Adrenal gland (tissue), 12 donors: ENCODE results near the gene HIPK4. TPM values are rescaled to one million over a fixed set of nuclear protein-coding genes. Genes with fewer than 3 reads are reported as not detected.

Experiments
- DNase-seq, 7 donors: peaks; one replicate each; pipeline ENCODE4 v3.0.0-alpha.2; 2019 to 2020
- H3K27ac ChIP-seq, 5 donors: fragments of 200-600 bp; sonication (generic) in 4 of 5; 1 replicate in 3 of 5; 2 replicates in 2 of 5; pipeline versions ENCODE4 v1.5.1 to v1.8.0; 2016 to 2020; ENCODE audit warnings: mild to moderate bottlenecking in 1 of 5
- H3K27me3 ChIP-seq: fragments of 200-600 bp; 2 replicates; pipeline ENCODE4 v1.8.0; 2021
- H3K36me3 ChIP-seq, 2 donors: fragments of 200-600 bp; replicated peaks in 1 of 2; 1 replicate in 1 of 2; 2 replicates in 1 of 2; pipeline versions ENCODE4 v1.5.1 to v1.8.0; 2018 to 2022
- H3K4me1 ChIP-seq, 2 donors: fragments of 200-600 bp; replicated peaks in 1 of 2; 1 replicate in 1 of 2; 2 replicates in 1 of 2; pipeline versions ENCODE4 v1.5.1 to v1.8.0; 2018 to 2021
- H3K4me3 ChIP-seq, 4 donors: fragments of 200-600 bp; sonication (generic) in 3 of 4; one replicate each; pipeline ENCODE4 v1.5.1; 2016 to 2018
- H3K9me3 ChIP-seq, 3 donors: fragments of 200-600 bp; sonication (generic) in 1 of 3; replicated peaks in 1 of 3; 1 replicate in 2 of 3; 2 replicates in 1 of 3; pipeline versions ENCODE4 v1.5.1 to v1.8.0; 2016 to 2021
- POLR2A ChIP-seq, 2 donors: fragments of 450-650 bp; IDR thresholded peaks; one replicate each; pipeline ENCODE4 v1.6.1; 2017; ENCODE audit warnings: antibody characterized with exemption in 2 of 2, mild to moderate bottlenecking in 2 of 2, moderate library complexity in 1 of 2
- WGBS, 4 donors: extraction: QIAGEN DNeasy Blood & Tissue Kit in 2 of 4; methylation state at CpG; one replicate each; pipeline versions ENCODE4 v1.1.5 to v1.1.7; 2013 to 2017; 5-methylcytosine and 5-hydroxymethylcytosine counted together
- intact Hi-C, 2 donors: fragments of 100-400 bp; cut with DNase I; formaldehyde crosslinking; loops; one replicate each; pipeline versions ENCODE4 v1.14.1 to v1.15.0; 2022 to 2023
- polyA plus RNA-seq, 3 donors: library from polyadenylated mRNA; stranded (reverse); fragments of 200-250 nt in 2 of 3; fragments of 350-450 nt in 1 of 3; fragmentation: Illumina TruSeq in 1 of 3; extraction: RNeasy Lipid Tissue Mini Kit (QIAGEN cat#74804) in 1 of 3; gene quantifications; one replicate each; pipeline ENCODE4 v1.2.3, GENCODE V29; 2013 to 2014
- total RNA-seq, 9 donors: library from RNA; depleted of rRNA in 4 of 9; stranded (reverse); fragments of >200 nt in 4 of 9; fragments of 120-200 nt in 1 of 9; fragmentation: NEBNext Ultra II Directional in 1 of 9; extraction: Animal tissue kit (Norgen Biotek cat#: 25700) in 1 of 9; gene quantifications; one replicate each; pipeline versions ENCODE4 v1.1.0 to v1.2.4, GENCODE V29; 2013 to 2023
- TF ChIP-seq, protein P1 (sequence below), 6 experiments: fragments of 450-650 bp in 4 of 6; fragments of 200-600 bp in 2 of 6; sonication (generic) in 1 of 6; IDR thresholded peaks; 1 replicate in 5 of 6; 2 replicates in 1 of 6; pipeline versions ENCODE4 v1.5.1 to v1.8.0; 2016 to 2021; ENCODE audit warnings: antibody characterized with exemption in 6 of 6, mild to moderate bottlenecking in 2 of 6, moderate library complexity in 1 of 6
- donor health status: healthy with polysubstance abuse.
- donor health status: Bipolar disorder and iron deficiency.
- donor health status: DM: yes; HTN: yes; CAD: no.
- donor health status: DM: no; HTN: no; CAD: no.
- donor health status: DM: no; HTN: no; CAD: no.
- donor health status: DM: yes; HTN: yes; CAD: no.

Gene HIPK4
- total and polyA plus RNA-seq, 12 donors = 0.06 to 0.34 (median 0.20) TPM; not detected in 3

DNA sequence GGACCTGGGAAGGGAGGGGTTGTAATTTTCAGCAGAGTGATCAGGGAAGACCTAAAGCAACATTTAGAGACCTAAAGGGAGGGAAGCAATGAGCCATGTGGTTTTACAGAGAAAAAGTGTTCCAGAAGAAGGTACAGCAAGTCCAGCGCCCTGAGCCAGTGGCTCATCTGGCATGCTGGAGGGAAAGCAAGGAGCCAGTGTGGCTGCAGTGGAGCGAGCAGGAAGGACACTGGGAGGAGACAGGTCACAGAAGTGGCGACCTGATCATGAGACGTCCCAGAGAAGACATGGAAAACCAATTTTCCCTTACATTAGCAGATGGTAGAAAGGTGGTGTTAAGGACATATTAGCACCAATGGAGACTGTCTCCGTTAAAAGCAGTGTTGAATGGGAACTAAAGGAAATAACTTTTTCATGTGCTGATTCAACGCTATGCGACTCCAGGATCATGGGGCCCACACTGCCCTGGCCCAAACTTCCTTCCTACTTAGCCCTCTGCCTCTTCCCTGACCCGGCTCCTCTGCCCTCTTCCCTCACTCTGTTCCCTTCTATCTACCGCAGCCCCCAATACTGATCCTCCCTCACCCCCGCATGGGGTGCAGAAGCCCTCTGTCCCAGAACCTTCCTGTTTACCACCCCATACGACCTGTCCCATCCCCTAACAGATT, 47.2 kb downstream of the HIPK4 start:
- no peak for DNase-seq
- Histone ChIP-seq H3K4me3 (no peak overlapping the region), H3K27ac (peak overlapping the region in 4 of 5 donors; percentile 66 to 91 (median 72)), H3K27me3 (no peaks in the 10 kb centered on the region), H3K36me3 (peaks cover 0 to 6% of the 10 kb centered on the region in 2 donors), H3K9me3 (no peaks in the 10 kb centered on the region), H3K4me1 (peaks cover 21 to 29% of the 10 kb centered on the region in 2 donors)
- no peak for TF ChIP-seq POLR2A (IDR thresholded peaks at IDR 0.05)
- TF ChIP-seq, protein P1, sequence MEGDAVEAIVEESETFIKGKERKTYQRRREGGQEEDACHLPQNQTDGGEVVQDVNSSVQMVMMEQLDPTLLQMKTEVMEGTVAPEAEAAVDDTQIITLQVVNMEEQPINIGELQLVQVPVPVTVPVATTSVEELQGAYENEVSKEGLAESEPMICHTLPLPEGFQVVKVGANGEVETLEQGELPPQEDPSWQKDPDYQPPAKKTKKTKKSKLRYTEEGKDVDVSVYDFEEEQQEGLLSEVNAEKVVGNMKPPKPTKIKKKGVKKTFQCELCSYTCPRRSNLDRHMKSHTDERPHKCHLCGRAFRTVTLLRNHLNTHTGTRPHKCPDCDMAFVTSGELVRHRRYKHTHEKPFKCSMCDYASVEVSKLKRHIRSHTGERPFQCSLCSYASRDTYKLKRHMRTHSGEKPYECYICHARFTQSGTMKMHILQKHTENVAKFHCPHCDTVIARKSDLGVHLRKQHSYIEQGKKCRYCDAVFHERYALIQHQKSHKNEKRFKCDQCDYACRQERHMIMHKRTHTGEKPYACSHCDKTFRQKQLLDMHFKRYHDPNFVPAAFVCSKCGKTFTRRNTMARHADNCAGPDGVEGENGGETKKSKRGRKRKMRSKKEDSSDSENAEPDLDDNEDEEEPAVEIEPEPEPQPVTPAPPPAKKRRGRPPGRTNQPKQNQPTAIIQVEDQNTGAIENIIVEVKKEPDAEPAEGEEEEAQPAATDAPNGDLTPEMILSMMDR (IDR thresholded peaks at IDR 0.05) = no peak
- intact Hi-C loops = no loop called here
- WGBS, 4 donors = 77 to 88% (median 83%) methylated on average over 11 of the region's 11 CpGs

DNA sequence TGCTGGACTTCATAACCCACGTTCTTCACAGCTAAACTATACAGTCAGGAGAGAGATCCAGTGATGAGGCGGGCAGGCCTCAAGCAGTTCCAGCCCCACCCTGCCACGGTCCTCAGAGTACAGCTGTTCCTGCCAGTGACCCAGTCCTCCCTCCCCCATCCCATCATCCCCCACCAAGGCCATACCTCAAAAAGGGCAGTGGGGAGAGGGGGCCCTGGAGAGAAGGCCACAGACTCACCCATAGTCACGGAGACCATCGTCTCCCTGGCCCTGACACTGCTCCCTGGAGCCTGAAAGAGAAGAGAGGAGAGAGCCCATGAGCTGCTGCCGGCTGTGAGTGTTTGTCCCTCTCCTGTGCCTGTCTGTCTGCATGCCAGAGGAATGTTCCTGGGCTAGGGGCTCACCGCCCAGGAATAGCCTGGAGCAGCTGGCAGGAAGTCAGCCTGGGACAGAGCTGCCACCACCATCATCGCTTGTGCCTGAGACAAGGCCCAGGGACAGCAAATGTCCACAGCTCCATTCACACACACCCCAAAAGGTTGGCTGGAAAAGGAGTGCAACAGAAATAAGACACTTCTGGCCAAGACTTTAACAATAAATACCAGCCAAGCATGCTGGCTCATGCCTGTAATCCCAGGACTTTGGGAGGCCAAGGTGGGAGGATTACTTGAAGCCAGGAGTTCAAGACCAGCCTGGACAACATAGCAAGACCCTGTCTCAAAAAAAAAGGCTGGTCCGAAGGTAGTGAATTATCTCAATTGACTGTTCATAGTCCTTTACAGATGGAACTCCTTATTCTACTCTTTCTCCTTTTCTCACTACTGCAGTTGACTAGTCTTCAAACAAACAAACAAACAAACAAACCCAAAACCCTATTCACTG, 48.1 kb downstream of the HIPK4 start:
- peak in 6 of 7 donors; percentile 53 to 80 (median 69) for DNase-seq
- intact Hi-C loops = no loop called here
- TF ChIP-seq, protein P1 (IDR thresholded peaks at IDR 0.05) = no peak
- peak in 1 of 2 donors; percentile 68 for TF ChIP-seq POLR2A (IDR thresholded peaks at IDR 0.05)
- H3K9me3 ChIP-seq = no peaks in the 10 kb centered on the region
- H3K27ac ChIP-seq = peak overlapping the region in 4 of 5 donors; percentile 66 to 91 (median 72)
- H3K4me3 ChIP-seq = no peak overlapping the region
- H3K27me3 ChIP-seq = no peaks in the 10 kb centered on the region
- WGBS, 4 donors = 45 to 61% (median 48%) methylated on average over 7 to 9 of the region's 9 CpGs
- peaks cover 0 to 6% of the 10 kb centered on the region in 2 donors for H3K36me3 ChIP-seq
- H3K4me1 ChIP-seq = peaks cover 17 to 19% of the 10 kb centered on the region in 2 donors

DNA sequence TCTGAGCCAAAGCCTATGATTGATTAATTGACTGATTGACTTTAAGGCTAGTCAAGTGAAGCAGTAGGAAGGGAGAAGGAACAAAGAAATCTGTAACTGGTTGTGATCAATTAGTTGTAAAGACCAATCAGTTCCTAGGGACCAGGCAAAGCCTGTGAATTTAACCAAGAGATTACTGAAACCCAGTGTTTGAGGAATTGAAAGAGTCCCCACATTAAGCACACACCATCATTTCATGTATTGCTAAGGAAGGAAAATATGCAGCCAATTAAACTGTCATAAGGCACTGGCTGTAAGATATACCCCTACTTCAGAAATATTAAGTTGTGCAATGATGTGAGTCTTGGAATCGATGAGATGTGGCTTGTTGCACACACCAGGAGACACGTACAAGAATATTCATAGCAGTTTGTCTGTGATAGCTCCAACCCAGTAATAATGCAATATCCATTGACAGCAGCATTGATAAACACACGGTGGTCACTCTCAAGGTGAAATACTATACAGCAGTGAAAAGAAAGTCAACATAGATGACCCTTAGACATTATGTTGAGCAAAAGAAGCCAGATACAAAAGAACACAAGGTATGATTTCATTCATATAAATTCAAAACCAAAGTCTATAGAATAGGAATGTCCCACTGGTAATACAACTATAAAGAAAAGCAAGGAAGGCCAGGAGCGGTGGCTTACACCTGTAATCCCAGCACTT, 50.8 kb downstream of the HIPK4 start:
- peaks cover 17 to 19% of the 10 kb centered on the region in 2 donors for H3K4me1 ChIP-seq
- no peak for TF ChIP-seq POLR2A (IDR thresholded peaks at IDR 0.05)
- TF ChIP-seq, protein P1 (IDR thresholded peaks at IDR 0.05) = no peak
- H3K27me3 ChIP-seq = no peaks in the 10 kb centered on the region
- DNase-seq = no peak
- no peaks in the 10 kb centered on the region for H3K9me3 ChIP-seq
- no peak overlapping the region for H3K4me3 ChIP-seq
- WGBS, 4 donors = 88 to 93% (median 90%) methylated on average over 4 of the region's 4 CpGs
- H3K36me3 ChIP-seq = peaks cover 0 to 14% of the 10 kb centered on the region in 2 donors
- intact Hi-C loops = no loop called here
- H3K27ac ChIP-seq = no peak overlapping the region

DNA sequence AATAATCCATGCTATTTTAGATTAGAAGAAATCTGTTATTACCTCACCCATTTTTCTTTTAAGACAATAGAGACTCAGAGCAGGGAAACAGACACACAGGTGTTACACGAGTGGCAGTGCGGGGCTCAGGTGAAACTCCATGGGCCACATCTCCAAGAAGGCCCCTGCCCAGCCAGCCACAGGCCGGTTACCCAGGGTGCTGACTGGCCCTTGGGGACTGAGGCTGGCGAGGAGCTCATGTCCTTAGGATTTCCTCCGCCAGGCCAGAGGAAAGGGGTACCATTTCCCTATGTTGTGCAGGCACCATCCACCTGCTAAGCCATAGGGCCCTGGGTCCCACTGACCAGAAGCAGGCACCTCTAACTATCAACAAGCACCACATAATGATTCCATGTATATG, 52.4 kb downstream of the HIPK4 start:
- intact Hi-C loops = no loop called here
- no peaks in the 10 kb centered on the region for H3K27me3 ChIP-seq
- DNase-seq = no peak
- peaks cover 0 to 29% of the 10 kb centered on the region in 2 donors for H3K36me3 ChIP-seq
- no peak overlapping the region for H3K4me3 ChIP-seq
- TF ChIP-seq POLR2A (IDR thresholded peaks at IDR 0.05) = no peak
- TF ChIP-seq, protein P1 (IDR thresholded peaks at IDR 0.05) = no peak
- no peaks in the 10 kb centered on the region for H3K9me3 ChIP-seq
- H3K4me1 ChIP-seq = peaks cover 13 to 14% of the 10 kb centered on the region in 2 donors
- no peak overlapping the region for H3K27ac ChIP-seq
- WGBS, 4 donors = 94 to 100% (median 95%) methylated on average over 5 of the region's 5 CpGs
